CD4-positive, alpha-beta memory T cell (primary cell): ENCODE data around the gene UGT1A9. TPM values are rescaled to one million over a fixed set of nuclear protein-coding genes. Genes with fewer than 3 reads are reported as not detected.

Experiments
- CTCF ChIA-PET: fragments of 350-600 bp; sonication (Branson Sonifier 250); formaldehyde crosslinking; loops from one replicate; lab custom pipeline; 2021; ENCODE audit warnings: inconsistent platforms; ENCODE audit not compliant: partially characterized antibody; lab: Charles Lee
- POLR2A ChIA-PET: fragments of 350-600 bp; sonication (Branson Sonifier 250); formaldehyde crosslinking; loops from one replicate; lab custom pipeline; 2021; ENCODE audit not compliant: partially characterized antibody; lab: Charles Lee
- DNase-seq, 5 donors: peaks; one replicate each; pipeline versions ENCODE4 v3.0.0 to v3.0.0-alpha.2; 2020 to 2022; ENCODE audit warnings: mixed read lengths in 1 of 5
- H3K27ac ChIP-seq: one replicate; pipeline ENCODE4 v1.7.0; 2013; ENCODE audit warnings: low read depth, low read length
- H3K27me3 ChIP-seq: 2 replicates; pipeline ENCODE4 v1.7.0; 2013; ENCODE audit warnings: mild to moderate bottlenecking, low read length, moderate library complexity; ENCODE audit not compliant: insufficient read depth
- H3K36me3 ChIP-seq: 2 replicates; pipeline ENCODE4 v1.7.0; 2013; ENCODE audit warnings: mild to moderate bottlenecking, low read length, moderate library complexity; ENCODE audit not compliant: insufficient read depth
- H3K4me1 ChIP-seq: 2 replicates; pipeline ENCODE4 v1.7.0; 2013; ENCODE audit warnings: mild to moderate bottlenecking, low read length, moderate library complexity; ENCODE audit not compliant: insufficient read depth
- H3K4me3 ChIP-seq, 2 donors: one replicate each; pipeline ENCODE4 v1.7.0; 2013; ENCODE audit warnings: low read length in 2 of 2, mild to moderate bottlenecking in 1 of 2
- H3K9me3 ChIP-seq, 2 donors: one replicate each; pipeline ENCODE4 v1.7.0; 2013; ENCODE audit warnings: low read length in 2 of 2, control low read depth in 1 of 2; ENCODE audit not compliant: control insufficient read depth in 1 of 2
- H3K27ac Mint-ChIP-seq, 7 donors: one replicate each; pipeline ENCODE4 v1.8.0; 2020 to 2021; ENCODE audit warnings: mixed read lengths in 7 of 7, mild to moderate bottlenecking in 6 of 7, inconsistent platforms in 3 of 7, moderate library complexity in 3 of 7
- H3K27me3 Mint-ChIP-seq, 2 donors: one replicate each; pipeline ENCODE4 v1.8.0; 2020 to 2021; ENCODE audit warnings: mixed read lengths in 2 of 2
- H3K36me3 Mint-ChIP-seq, 2 donors: one replicate each; pipeline ENCODE4 v1.8.0; 2020 to 2021; ENCODE audit warnings: mixed read lengths in 2 of 2, inconsistent platforms in 1 of 2, mild to moderate bottlenecking in 1 of 2
- H3K4me1 Mint-ChIP-seq, 4 donors: one replicate each; pipeline ENCODE4 v1.8.0; 2020 to 2021; ENCODE audit warnings: mixed read lengths in 4 of 4, mild to moderate bottlenecking in 1 of 4
- H3K4me3 Mint-ChIP-seq, 8 donors: one replicate each; pipeline ENCODE4 v1.8.0; 2020 to 2021; ENCODE audit warnings: mixed read lengths in 8 of 8, mild to moderate bottlenecking in 7 of 8, moderate library complexity in 6 of 8, inconsistent platforms in 3 of 8
- H3K9me3 Mint-ChIP-seq, 8 donors: one replicate each; pipeline ENCODE4 v1.8.0; 2020 to 2021; ENCODE audit warnings: mixed read lengths in 8 of 8, mild to moderate bottlenecking in 5 of 8, inconsistent platforms in 3 of 8, moderate library complexity in 1 of 8
- intact Hi-C: fragments of 100-400 bp; cut with micrococcal nuclease; formaldehyde crosslinking; loops from one replicate; pipeline ENCODE4 v1.15.1; 2023
- polyA plus RNA-seq, 2 donors: library from polyadenylated mRNA; unstranded; fragments of 300-500 nt; fragmentation: Illumina TruSeq; gene quantifications; one replicate each; pipeline ENCODE4 v1.2.3, GENCODE V29; 2021
- total RNA-seq, 2 experiments: library from RNA; stranded (reverse); gene quantifications; one replicate each; pipeline ENCODE4 v1.2.3, GENCODE V29; 2021

UGT1A9 gene
- total and polyA plus RNA-seq, 4 experiments from 2014 or later = not detected

- CTCF ChIA-PET = no interaction called here
- H3K27ac ChIP-seq = no peak overlapping the region
- no peaks in the 10 kb centered on the region for H3K27me3 ChIP-seq
- no peak for DNase-seq
- H3K9me3 ChIP-seq = no peaks in the 10 kb centered on the region
- H3K27ac Mint-ChIP-seq = no peak overlapping the region
- H3K36me3 ChIP-seq = no peaks in the 10 kb centered on the region
- H3K4me3 Mint-ChIP-seq = no peak overlapping the region
- H3K9me3 Mint-ChIP-seq = no peaks in the 10 kb centered on the region
- H3K4me1 ChIP-seq = no peaks in the 10 kb centered on the region
- POLR2A ChIA-PET = no interaction called here
- intact Hi-C loops = no loop called here
- H3K4me1 Mint-ChIP-seq = no peaks in the 10 kb centered on the region
- H3K4me3 ChIP-seq = no peak overlapping the region
- H3K27me3 Mint-ChIP-seq = peaks cover 8 to 12% of the 10 kb centered on the region in 2 donors
- no peaks in the 10 kb centered on the region for H3K36me3 Mint-ChIP-seq
These were observed 89.5 kb downstream of the UGT1A9 start for GRCh38 chr2:233761040-233761769.

DNA sequence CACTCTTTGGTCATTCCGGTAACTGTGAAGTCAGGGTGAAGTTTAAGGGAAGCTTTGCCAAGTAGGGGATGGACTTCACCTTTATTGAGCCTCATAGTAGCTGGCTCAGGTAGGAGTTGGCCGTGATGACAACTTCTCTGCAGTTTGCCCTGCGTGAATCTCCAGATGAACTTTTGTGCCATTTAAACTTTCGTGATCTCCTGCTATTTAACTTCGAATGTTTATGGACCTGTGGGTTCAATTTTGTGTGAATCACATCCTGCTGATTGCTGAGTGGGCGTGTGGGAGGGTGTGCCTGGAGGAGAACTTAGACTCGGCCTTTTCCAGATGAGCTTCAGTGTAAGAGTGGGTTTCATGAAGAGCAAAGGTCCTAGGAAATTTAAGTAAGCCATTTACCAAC lies 92.6 kb downstream of the UGT1A9 start:
- Mint-ChIP-seq H3K4me1 (no peaks in the 10 kb centered on the region), H3K27me3 (peaks cover 15 to 25% of the 10 kb centered on the region in 2 donors), H3K27ac (no peak overlapping the region), H3K9me3 (no peaks in the 10 kb centered on the region), H3K36me3 (no peaks in the 10 kb centered on the region), H3K4me3 (no peak overlapping the region)
- Histone ChIP-seq H3K4me3 (no peak overlapping the region), H3K9me3 (no peaks in the 10 kb centered on the region), H3K4me1 (no peaks in the 10 kb centered on the region), H3K27me3 (no peaks in the 10 kb centered on the region), H3K36me3 (no peaks in the 10 kb centered on the region), H3K27ac (no peak overlapping the region)
- CTCF ChIA-PET = no interaction called here
- intact Hi-C loops = no loop called here
- POLR2A ChIA-PET = no interaction called here
- DNase-seq = no peak

GRCh38 chr2:233764761-233765160 lies 93.1 kb downstream of the UGT1A9 start:
- H3K27me3 Mint-ChIP-seq = peaks cover 15 to 26% of the 10 kb centered on the region in 2 donors
- no peak overlapping the region for H3K27ac Mint-ChIP-seq
- Histone ChIP-seq H3K27ac (no peak overlapping the region), H3K9me3 (no peaks in the 10 kb centered on the region), H3K4me1 (no peaks in the 10 kb centered on the region), H3K36me3 (no peaks in the 10 kb centered on the region), H3K27me3 (no peaks in the 10 kb centered on the region), H3K4me3 (no peak overlapping the region)
- H3K4me3 Mint-ChIP-seq = no peak overlapping the region
- H3K36me3 Mint-ChIP-seq = no peaks in the 10 kb centered on the region
- no peaks in the 10 kb centered on the region for H3K4me1 Mint-ChIP-seq
- ChIA-PET POLR2A (no interaction called here), CTCF (no interaction called here)
- DNase-seq = no peak
- intact Hi-C loops = no loop called here
- no peaks in the 10 kb centered on the region for H3K9me3 Mint-ChIP-seq

GRCh38 chr2:233766416-233766815 lies 94.7 kb downstream of the UGT1A9 start:
- H3K4me1 ChIP-seq = no peaks in the 10 kb centered on the region
- Mint-ChIP-seq H3K4me1 (no peaks in the 10 kb centered on the region), H3K27ac (no peak overlapping the region), H3K36me3 (no peaks in the 10 kb centered on the region), H3K27me3 (peaks cover 18 to 30% of the 10 kb centered on the region in 2 donors), H3K9me3 (no peaks in the 10 kb centered on the region), H3K4me3 (no peak overlapping the region)
- H3K36me3 ChIP-seq = no peaks in the 10 kb centered on the region
- H3K27me3 ChIP-seq = no peaks in the 10 kb centered on the region
- ChIA-PET POLR2A (no interaction called here), CTCF (no interaction called here)
- intact Hi-C loops = no loop called here
- H3K27ac ChIP-seq = no peak overlapping the region
- no peak for DNase-seq
- no peak overlapping the region for H3K4me3 ChIP-seq
- no peaks in the 10 kb centered on the region for H3K9me3 ChIP-seq

DNA sequence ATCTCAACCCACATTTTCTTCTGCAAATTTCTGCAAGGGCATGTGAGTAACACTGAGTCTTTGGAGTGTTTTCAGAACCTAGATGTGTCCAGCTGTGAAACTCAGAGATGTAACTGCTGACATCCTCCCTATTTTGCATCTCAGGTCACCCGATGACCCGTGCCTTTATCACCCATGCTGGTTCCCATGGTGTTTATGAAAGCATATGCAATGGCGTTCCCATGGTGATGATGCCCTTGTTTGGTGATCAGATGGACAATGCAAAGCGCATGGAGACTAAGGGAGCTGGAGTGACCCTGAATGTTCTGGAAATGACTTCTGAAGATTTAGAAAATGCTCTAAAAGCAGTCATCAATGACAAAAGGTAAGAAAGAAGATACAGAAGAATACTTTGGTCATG lies 96.4 kb downstream of the UGT1A9 start:
- Histone ChIP-seq H3K9me3 (no peaks in the 10 kb centered on the region), H3K27ac (no peak overlapping the region), H3K4me3 (no peak overlapping the region), H3K4me1 (no peaks in the 10 kb centered on the region), H3K36me3 (no peaks in the 10 kb centered on the region), H3K27me3 (no peaks in the 10 kb centered on the region)
- H3K27me3 Mint-ChIP-seq = peaks cover 18 to 30% of the 10 kb centered on the region in 2 donors
- H3K4me1 Mint-ChIP-seq = no peaks in the 10 kb centered on the region
- no peak overlapping the region for H3K27ac Mint-ChIP-seq
- no peak for DNase-seq
- POLR2A ChIA-PET = no interaction called here
- CTCF ChIA-PET = no interaction called here
- H3K36me3 Mint-ChIP-seq = no peaks in the 10 kb centered on the region
- intact Hi-C loops = no loop called here
- no peaks in the 10 kb centered on the region for H3K9me3 Mint-ChIP-seq
- H3K4me3 Mint-ChIP-seq = no peak overlapping the region

DNA sequence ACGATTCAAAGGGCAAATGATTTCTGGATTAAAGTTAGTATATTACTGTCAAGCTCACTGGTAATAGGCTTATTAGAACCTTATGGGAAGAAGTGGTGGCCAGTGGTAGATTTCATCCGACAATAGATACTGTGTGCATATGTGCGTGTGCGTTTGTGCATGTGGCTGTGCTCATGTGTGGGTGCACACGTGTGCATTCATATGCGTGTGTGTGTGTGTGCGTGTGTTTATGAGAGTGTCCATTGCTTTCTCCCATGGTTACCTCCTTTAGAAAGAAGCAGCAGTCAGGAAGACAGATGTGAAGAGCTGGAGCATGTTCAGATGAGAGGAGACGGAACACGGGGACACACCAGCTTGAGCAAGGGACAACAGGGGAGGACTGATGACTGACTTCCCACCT lies 97.6 kb downstream of the UGT1A9 start:
- Histone ChIP-seq H3K4me3 (no peak overlapping the region), H3K27me3 (no peaks in the 10 kb centered on the region), H3K27ac (no peak overlapping the region), H3K36me3 (no peaks in the 10 kb centered on the region), H3K4me1 (no peaks in the 10 kb centered on the region), H3K9me3 (no peaks in the 10 kb centered on the region)
- ChIA-PET POLR2A (no interaction called here), CTCF (no interaction called here)
- intact Hi-C loops = no loop called here
- no peaks in the 10 kb centered on the region for H3K4me1 Mint-ChIP-seq
- no peaks in the 10 kb centered on the region for H3K9me3 Mint-ChIP-seq
- peaks cover 13 to 28% of the 10 kb centered on the region in 2 donors for H3K27me3 Mint-ChIP-seq
- peak overlapping the region in 1 of 7 donors; percentile 8 for H3K27ac Mint-ChIP-seq
- H3K4me3 Mint-ChIP-seq = no peak overlapping the region
- no peak for DNase-seq
- no peaks in the 10 kb centered on the region for H3K36me3 Mint-ChIP-seq

DNA sequence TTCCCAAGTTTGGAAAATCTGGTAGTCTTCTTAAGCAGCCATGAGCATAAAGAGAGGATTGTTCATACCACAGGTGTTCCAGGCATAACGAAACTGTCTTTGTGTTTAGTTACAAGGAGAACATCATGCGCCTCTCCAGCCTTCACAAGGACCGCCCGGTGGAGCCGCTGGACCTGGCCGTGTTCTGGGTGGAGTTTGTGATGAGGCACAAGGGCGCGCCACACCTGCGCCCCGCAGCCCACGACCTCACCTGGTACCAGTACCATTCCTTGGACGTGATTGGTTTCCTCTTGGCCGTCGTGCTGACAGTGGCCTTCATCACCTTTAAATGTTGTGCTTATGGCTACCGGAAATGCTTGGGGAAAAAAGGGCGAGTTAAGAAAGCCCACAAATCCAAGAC lies 100.5 kb downstream of the UGT1A9 start:
- peaks cover 0 to 17% (median 9%) of the 10 kb centered on the region in 8 donors for H3K9me3 Mint-ChIP-seq
- peaks cover 10 to 23% of the 10 kb centered on the region in 2 donors for H3K27me3 Mint-ChIP-seq
- H3K27ac Mint-ChIP-seq = no peak overlapping the region
- Histone ChIP-seq H3K27ac (no peak overlapping the region), H3K4me3 (no peak overlapping the region), H3K4me1 (no peaks in the 10 kb centered on the region), H3K36me3 (no peaks in the 10 kb centered on the region), H3K27me3 (no peaks in the 10 kb centered on the region), H3K9me3 (no peaks in the 10 kb centered on the region)
- ChIA-PET POLR2A (no interaction called here), CTCF (no interaction called here)
- H3K4me3 Mint-ChIP-seq = no peak overlapping the region
- peaks cover 0 to 3% of the 10 kb centered on the region in 2 donors for H3K36me3 Mint-ChIP-seq
- DNase-seq = no peak
- intact Hi-C loops = no loop called here
- no peaks in the 10 kb centered on the region for H3K4me1 Mint-ChIP-seq
